Mononuclear cell (primary cell): Measurements from ENCODE around the gene VRK1. TPM values are rescaled to one million over a fixed set of nuclear protein-coding genes. Genes with fewer than 3 reads are reported as not detected.

Experiments
- H3K27me3 ChIP-seq: 2 replicates; pipeline ENCODE4 v1.6.0; 2011; ENCODE audit warnings: low read length, control low read depth; ENCODE audit not compliant: insufficient read depth
- H3K4me1 ChIP-seq: 2 replicates; pipeline ENCODE4 v1.5.1; 2011; ENCODE audit warnings: mild to moderate bottlenecking, low read length, control low read depth; ENCODE audit not compliant: insufficient read depth
- H3K4me3 ChIP-seq: 2 replicates; pipeline ENCODE4 v1.5.1; 2011; ENCODE audit warnings: mild to moderate bottlenecking, low read length, moderate library complexity
- H3K9me3 ChIP-seq: 2 replicates; pipeline ENCODE4 v1.5.1; 2011; ENCODE audit warnings: low read depth, mild to moderate bottlenecking, control low read depth, low read length
- total RNA-seq: library from RNA; depleted of rRNA; stranded (reverse); fragments of >200 nt; gene quantifications from one replicate; pipeline ENCODE4 v1.2.3, GENCODE V29; 2012

The VRK1 gene
- total RNA-seq, 1 donor = 117 TPM

- Histone ChIP-seq H3K27me3 (no peaks in the 10 kb centered on the region), H3K4me3 (no peak overlapping the region), H3K9me3 (no peaks in the 10 kb centered on the region), H3K4me1 (peaks cover 41% of the 10 kb centered on the region)
Observed at GRCh38 chr14:96903444-96904023, 106.4 kb downstream of the VRK1 start.

GRCh38 chr14:96904201-96904600 lies 107.0 kb downstream of the VRK1 start:
- peaks cover 41% of the 10 kb centered on the region for H3K4me1 ChIP-seq
- H3K27me3 ChIP-seq = no peaks in the 10 kb centered on the region
- no peaks in the 10 kb centered on the region for H3K9me3 ChIP-seq
- no peak overlapping the region for H3K4me3 ChIP-seq

- Histone ChIP-seq H3K27me3 (no peaks in the 10 kb centered on the region), H3K4me3 (no peak overlapping the region), H3K4me1 (peaks cover 41% of the 10 kb centered on the region), H3K9me3 (peaks cover 7% of the 10 kb centered on the region)
Observed at GRCh38 chr14:96905065-96905464, 107.9 kb downstream of the VRK1 start.

- Histone ChIP-seq H3K4me1 (peaks cover 41% of the 10 kb centered on the region), H3K9me3 (peaks cover 7% of the 10 kb centered on the region), H3K27me3 (no peaks in the 10 kb centered on the region), H3K4me3 (no peak overlapping the region)
Observed at GRCh38 chr14:96905825-96906224, 108.6 kb downstream of the VRK1 start.

GRCh38 chr14:96906434-96906833 lies 109.3 kb downstream of the VRK1 start:
- no peaks in the 10 kb centered on the region for H3K27me3 ChIP-seq
- H3K9me3 ChIP-seq = peaks cover 7% of the 10 kb centered on the region
- peaks cover 41% of the 10 kb centered on the region for H3K4me1 ChIP-seq
- H3K4me3 ChIP-seq = no peak overlapping the region

- Histone ChIP-seq H3K27me3 (no peaks in the 10 kb centered on the region), H3K9me3 (peaks cover 7% of the 10 kb centered on the region), H3K4me3 (no peak overlapping the region), H3K4me1 (peaks cover 28% of the 10 kb centered on the region)
Observed at GRCh38 chr14:96909841-96910364, 112.7 kb downstream of the VRK1 start.

GRCh38 chr14:96911499-96912149 lies 114.4 kb downstream of the VRK1 start:
- H3K4me3 ChIP-seq = no peak overlapping the region
- H3K9me3 ChIP-seq = peaks cover 7% of the 10 kb centered on the region
- peaks cover 11% of the 10 kb centered on the region for H3K4me1 ChIP-seq
- no peaks in the 10 kb centered on the region for H3K27me3 ChIP-seq

- H3K4me1 ChIP-seq = peaks cover 6% of the 10 kb centered on the region
- H3K4me3 ChIP-seq = no peak overlapping the region
- H3K9me3 ChIP-seq = peaks cover 4% of the 10 kb centered on the region
- no peaks in the 10 kb centered on the region for H3K27me3 ChIP-seq
Observed at GRCh38 chr14:96914571-96915128, 117.5 kb downstream of the VRK1 start.

GRCh38 chr14:96915478-96915877 lies 118.3 kb downstream of the VRK1 start:
- Histone ChIP-seq H3K9me3 (no peaks in the 10 kb centered on the region), H3K27me3 (no peaks in the 10 kb centered on the region), H3K4me1 (peaks cover 12% of the 10 kb centered on the region), H3K4me3 (no peak overlapping the region)

- no peaks in the 10 kb centered on the region for H3K27me3 ChIP-seq
- no peaks in the 10 kb centered on the region for H3K9me3 ChIP-seq
- no peak overlapping the region for H3K4me3 ChIP-seq
- H3K4me1 ChIP-seq = peaks cover 11% of the 10 kb centered on the region
Observed at GRCh38 chr14:96916751-96917150, 119.6 kb downstream of the VRK1 start.

- no peaks in the 10 kb centered on the region for H3K9me3 ChIP-seq
- no peak overlapping the region for H3K4me3 ChIP-seq
- no peaks in the 10 kb centered on the region for H3K27me3 ChIP-seq
- peaks cover 7% of the 10 kb centered on the region for H3K4me1 ChIP-seq
Observed at GRCh38 chr14:96917442-96917963, 120.3 kb downstream of the VRK1 start.

- no peaks in the 10 kb centered on the region for H3K27me3 ChIP-seq
- H3K9me3 ChIP-seq = no peaks in the 10 kb centered on the region
- H3K4me3 ChIP-seq = no peak overlapping the region
- H3K4me1 ChIP-seq = peaks cover 7% of the 10 kb centered on the region
Observed at GRCh38 chr14:96920023-96920422, 122.8 kb downstream of the VRK1 start.

- Histone ChIP-seq H3K4me3 (no peak overlapping the region), H3K9me3 (no peaks in the 10 kb centered on the region), H3K4me1 (peaks cover 7% of the 10 kb centered on the region), H3K27me3 (no peaks in the 10 kb centered on the region)
Observed at GRCh38 chr14:96920820-96921219, 123.6 kb downstream of the VRK1 start.

GRCh38 chr14:96922986-96923385 lies 125.8 kb downstream of the VRK1 start:
- Histone ChIP-seq H3K27me3 (no peaks in the 10 kb centered on the region), H3K9me3 (no peaks in the 10 kb centered on the region), H3K4me1 (peaks cover 7% of the 10 kb centered on the region), H3K4me3 (no peak overlapping the region)

- no peaks in the 10 kb centered on the region for H3K27me3 ChIP-seq
- H3K4me3 ChIP-seq = no peak overlapping the region
- no peaks in the 10 kb centered on the region for H3K9me3 ChIP-seq
- H3K4me1 ChIP-seq = peaks cover 1% of the 10 kb centered on the region
Observed at GRCh38 chr14:96925422-96925821, 128.2 kb downstream of the VRK1 start.
